Measurements from ENCODE around the gene XBP1. TPM values are rescaled to one million over a fixed set of nuclear protein-coding genes. Genes with fewer than 3 reads are reported as not detected.

XBP1 gene
- total RNA-seq, 2 experiments from 2014 or later: 128 to 132 TPM

GRCh38 chr22:28799606-28800307 is 612 bp downstream of the XBP1 start:
- H3K27ac Mint-ChIP-seq: peak overlapping the region; percentile 96
- H3K4me3 Mint-ChIP-seq: peak overlapping the region; percentile 94
- no peaks in the 10 kb centered on the region for H3K27me3 Mint-ChIP-seq
- H3K36me3 Mint-ChIP-seq: peaks cover 52% of the 10 kb centered on the region
- H3K9me3 Mint-ChIP-seq: no peaks in the 10 kb centered on the region
- peak; percentile 52 for DNase-seq
- intact Hi-C loops (cut with micrococcal nuclease): loop anchor here (1.0 kb wide), 5 partner anchors 12 to 110 kb away; partner anchors contain the start of genes HSCB and ZNRF3
- H3K4me1 Mint-ChIP-seq (ENCODE audit: low read depth): peaks cover 51% of the 10 kb centered on the region
- ChIA-PET CTCF (interaction anchor here (1.0 to 6.5 kb wide), 7 partner anchors 9 to 443 kb away, joined by 3 to 41 read pairs (median 6); partner anchors contain the start of gene CCDC117), POLR2A (interaction anchor here (0.7 to 4.1 kb wide), 14 partner anchors 8 to 881 kb away, joined by 3 to 70 read pairs (median 6); partner anchors contain the start of genes CCDC117, CHEK2, EWSR1 and HSCB)

DNA sequence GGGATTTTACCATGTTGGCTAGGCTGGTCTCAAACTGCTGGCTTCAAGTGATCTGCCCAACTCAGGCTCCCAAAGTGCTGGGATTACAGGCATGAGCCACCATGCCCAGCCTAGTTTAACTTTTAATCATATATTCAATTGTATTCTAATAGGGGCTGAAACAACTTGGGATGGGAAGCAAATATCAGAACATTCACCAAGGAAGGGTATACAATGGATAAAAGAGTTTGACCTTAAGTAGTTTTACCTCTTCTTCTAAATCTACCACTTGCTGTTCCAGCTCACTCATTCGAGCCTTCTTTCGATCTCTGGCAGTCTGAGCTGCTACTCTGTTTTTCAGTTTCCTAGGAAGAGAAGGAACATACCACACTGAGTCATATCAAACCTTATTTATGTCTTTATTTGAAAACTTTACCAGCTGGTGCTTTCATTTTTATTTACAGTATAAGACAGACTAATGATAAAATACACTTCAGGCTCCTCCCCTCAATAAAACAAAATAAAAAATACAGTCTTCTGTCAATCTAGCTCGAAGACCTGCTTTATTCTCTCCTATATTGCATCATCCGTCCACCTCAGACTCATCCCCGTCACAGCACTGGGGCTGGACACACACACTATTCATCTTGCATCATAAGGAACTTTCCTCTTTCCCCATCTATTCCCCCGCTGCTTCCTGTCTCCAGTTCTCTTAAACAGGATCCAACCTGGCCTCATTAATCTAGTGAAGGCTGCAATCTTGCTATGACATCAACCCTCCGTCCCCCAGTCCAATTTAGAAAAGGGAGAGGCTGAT is 1.4 kb downstream of the XBP1 start:
- peak; percentile 58 for DNase-seq
- ChIA-PET POLR2A (interaction anchor here (0.7 to 4.1 kb wide), 10 partner anchors 9 to 880 kb away, joined by 3 to 70 read pairs (median 7); partner anchors contain the start of genes CCDC117, CHEK2, HSCB and PITPNB), CTCF (interaction anchor here (0.8 to 6.5 kb wide), 7 partner anchors 8 to 444 kb away, joined by 3 to 41 read pairs (median 6); partner anchors contain the start of gene CCDC117)
- intact Hi-C loops (cut with micrococcal nuclease): loop anchor here (1.0 kb wide), 5 partner anchors 12 to 110 kb away; partner anchors contain the start of genes HSCB and ZNRF3
- Mint-ChIP-seq H3K36me3 (peaks cover 58% of the 10 kb centered on the region), H3K4me3 (peak overlapping the region; percentile 94), H3K4me1 (ENCODE audit: low read depth) (peaks cover 57% of the 10 kb centered on the region), H3K27me3 (no peaks in the 10 kb centered on the region), H3K27ac (peak overlapping the region; percentile 96), H3K9me3 (no peaks in the 10 kb centered on the region)

- ChIA-PET POLR2A (interaction anchor here (1.6 to 2.9 kb wide), 2 partner anchors 9 to 23 kb away, joined by 5 to 13 read pairs; partner anchors contain the start of gene CCDC117), CTCF (interaction anchor here (1.5 kb wide), 1 partner anchor 32 kb away, joined by 5 read pairs; no protein-coding TSS in a partner anchor)
- no peaks in the 10 kb centered on the region for H3K9me3 Mint-ChIP-seq
- H3K27me3 Mint-ChIP-seq: no peaks in the 10 kb centered on the region
- peaks cover 65% of the 10 kb centered on the region for H3K36me3 Mint-ChIP-seq
- H3K4me1 Mint-ChIP-seq (ENCODE audit: low read depth): peaks cover 62% of the 10 kb centered on the region
- no peak for DNase-seq
- intact Hi-C loops (cut with micrococcal nuclease): no loop called here
- peak overlapping the region; percentile 75 for H3K27ac Mint-ChIP-seq
- H3K4me3 Mint-ChIP-seq: peak overlapping the region; percentile 47
These were observed 4.2 kb downstream of the XBP1 start for GRCh38 chr22:28795932-28796856.

DNA sequence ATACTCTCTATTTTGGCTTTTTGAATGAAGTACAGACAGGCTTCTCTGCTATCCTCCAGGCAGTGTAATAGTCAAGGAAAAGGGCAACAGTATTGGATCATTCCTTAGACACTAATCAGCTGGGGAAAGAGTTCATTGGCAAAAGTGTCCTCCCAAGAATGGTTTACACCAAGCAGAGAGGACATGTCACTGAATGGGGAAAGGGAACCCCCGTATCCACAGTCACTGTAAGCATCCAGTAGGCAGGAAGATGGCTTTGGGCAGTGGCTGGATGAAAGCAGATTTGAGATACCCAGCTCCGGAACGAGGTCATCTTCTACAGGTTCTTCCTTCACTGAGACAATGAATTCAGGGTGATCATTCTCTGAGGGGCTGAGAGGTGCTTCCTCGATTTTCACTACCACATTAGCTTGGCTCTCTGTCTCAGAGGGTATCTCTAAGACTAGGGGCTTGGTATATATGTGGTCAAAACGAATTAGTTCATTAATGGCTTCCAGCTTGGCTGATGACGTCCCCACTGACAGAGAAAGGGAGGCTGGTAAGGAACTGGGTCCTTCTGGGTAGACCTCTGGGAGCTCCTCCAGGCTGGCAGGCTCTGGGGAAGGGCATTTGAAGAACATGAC is 5.2 kb downstream of the XBP1 start:
- no peaks in the 10 kb centered on the region for H3K27me3 Mint-ChIP-seq
- peaks cover 61% of the 10 kb centered on the region for H3K36me3 Mint-ChIP-seq
- ChIA-PET CTCF (interaction anchor here (0.5 to 1.9 kb wide), 5 partner anchors 9 to 246 kb away, joined by 3 to 4 read pairs (median 4); no protein-coding TSS in a partner anchor), POLR2A (interaction anchor here (0.6 to 2.9 kb wide), 3 partner anchors 8 to 91 kb away, joined by 3 to 13 read pairs (median 5); partner anchors contain the start of gene CCDC117)
- intact Hi-C loops (cut with micrococcal nuclease): no loop called here
- H3K4me3 Mint-ChIP-seq: peak overlapping the region; percentile 1
- no peak overlapping the region for H3K27ac Mint-ChIP-seq
- no peaks in the 10 kb centered on the region for H3K9me3 Mint-ChIP-seq
- peaks cover 67% of the 10 kb centered on the region for H3K4me1 Mint-ChIP-seq (ENCODE audit: low read depth)
- no peak for DNase-seq

DNA sequence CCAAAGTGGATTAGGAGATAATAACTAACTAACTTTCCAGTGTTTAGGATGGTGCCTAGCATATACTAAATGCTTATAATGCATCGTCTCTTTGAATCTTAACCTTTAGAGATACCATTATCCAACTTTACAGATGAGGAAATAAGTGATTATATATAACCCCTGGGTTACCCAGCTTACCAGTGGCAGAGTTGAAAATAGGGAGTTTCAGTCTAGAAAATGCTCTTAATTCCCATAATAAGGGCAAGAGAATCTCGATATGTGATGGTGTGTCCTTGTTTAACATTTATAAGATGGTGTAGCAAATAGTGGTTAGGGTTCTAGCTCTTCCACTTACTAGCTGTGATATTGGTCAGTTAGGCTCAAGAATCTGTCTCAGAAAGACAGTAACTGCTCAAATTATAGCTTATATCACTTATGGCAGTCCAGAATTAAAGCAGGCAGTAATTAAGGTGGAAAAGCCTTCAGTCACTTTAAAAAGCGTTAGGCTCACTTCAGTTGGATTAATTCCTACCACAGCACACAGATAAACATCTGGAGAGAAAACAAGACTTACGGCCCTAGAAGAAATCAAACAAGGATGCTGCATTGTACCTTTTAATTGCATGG is 6.3 kb downstream of the XBP1 start:
- H3K36me3 Mint-ChIP-seq: peaks cover 57% of the 10 kb centered on the region
- no peak overlapping the region for H3K27ac Mint-ChIP-seq
- H3K4me1 Mint-ChIP-seq (ENCODE audit: low read depth): peaks cover 67% of the 10 kb centered on the region
- no peaks in the 10 kb centered on the region for H3K9me3 Mint-ChIP-seq
- intact Hi-C loops (cut with micrococcal nuclease): no loop called here
- H3K4me3 Mint-ChIP-seq: no peak overlapping the region
- no peak for DNase-seq
- CTCF ChIA-PET: interaction anchor here (1.5 to 1.9 kb wide), 2 partner anchors 35 to 63 kb away, joined by 4 read pairs; no protein-coding TSS in a partner anchor
- POLR2A ChIA-PET: interaction anchor here (2.9 kb wide), 1 partner anchor 21 kb away, joined by 13 read pairs; the partner anchor contains the start of gene CCDC117
- H3K27me3 Mint-ChIP-seq: no peaks in the 10 kb centered on the region

- ChIA-PET CTCF (interaction anchor here (1.9 kb wide), 1 partner anchor 65 kb away, joined by 4 read pairs; no protein-coding TSS in a partner anchor), POLR2A (interaction anchor here (0.6 to 0.8 kb wide), 2 partner anchors 19 to 36 kb away, joined by 3 to 6 read pairs; no protein-coding TSS in a partner anchor)
- no peak for DNase-seq
- peaks cover 56% of the 10 kb centered on the region for H3K4me1 Mint-ChIP-seq (ENCODE audit: low read depth)
- H3K9me3 Mint-ChIP-seq: no peaks in the 10 kb centered on the region
- no peaks in the 10 kb centered on the region for H3K27me3 Mint-ChIP-seq
- intact Hi-C loops (cut with micrococcal nuclease): loop anchor here (1.0 kb wide), 1 partner anchor 19 kb away; no protein-coding TSS in a partner anchor
- H3K36me3 Mint-ChIP-seq: peaks cover 51% of the 10 kb centered on the region
- no peak overlapping the region for H3K4me3 Mint-ChIP-seq
- H3K27ac Mint-ChIP-seq: peak overlapping the region; percentile 1
These were observed 7.6 kb downstream of the XBP1 start for GRCh38 chr22:28792491-28793383.

DNA sequence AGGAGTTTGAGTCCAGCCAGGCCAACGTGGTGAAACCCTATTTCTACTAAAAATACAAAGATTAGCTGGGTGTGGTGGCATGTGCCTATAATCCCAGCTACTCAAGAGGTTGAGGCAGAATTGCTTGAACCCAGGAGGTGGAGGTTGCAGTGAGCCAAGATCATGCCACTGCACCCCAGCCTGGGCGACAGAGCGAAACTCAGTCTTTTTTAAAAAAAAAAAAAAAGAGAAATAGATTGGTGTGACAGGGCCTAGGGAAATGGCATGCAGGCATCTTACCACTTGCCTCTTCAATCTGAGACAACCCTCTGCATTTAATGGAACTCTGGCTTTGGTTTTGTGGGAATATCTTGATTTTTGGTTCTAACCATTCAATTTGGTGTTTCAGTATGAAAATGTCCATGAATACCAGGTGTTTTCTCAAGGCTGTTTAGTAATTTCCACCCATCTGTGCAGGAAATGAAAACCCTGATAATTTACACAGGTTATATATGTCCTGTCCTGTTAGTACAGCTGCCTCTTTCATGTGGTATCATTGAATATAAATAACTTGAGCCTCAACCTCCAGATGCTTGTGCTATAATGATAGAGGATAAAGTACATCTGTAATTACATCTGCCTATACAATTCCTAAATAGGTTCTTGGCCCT is 8.4 kb downstream of the XBP1 start:
- ChIA-PET POLR2A (interaction anchor here (0.6 to 0.8 kb wide), 2 partner anchors 19 to 36 kb away, joined by 3 to 6 read pairs; no protein-coding TSS in a partner anchor), CTCF (interaction anchor here (6.1 kb wide), 1 partner anchor 37 kb away, joined by 55 read pairs; no protein-coding TSS in a partner anchor)
- Mint-ChIP-seq H3K27me3 (no peaks in the 10 kb centered on the region), H3K27ac (peak overlapping the region; percentile 1), H3K36me3 (peaks cover 44% of the 10 kb centered on the region), H3K9me3 (no peaks in the 10 kb centered on the region), H3K4me1 (ENCODE audit: low read depth) (peaks cover 50% of the 10 kb centered on the region), H3K4me3 (no peak overlapping the region)
- intact Hi-C loops (cut with micrococcal nuclease): loop anchor here (1.0 to 2.0 kb wide), 2 partner anchors 19 to 37 kb away; no protein-coding TSS in a partner anchor
- DNase-seq: no peak

- H3K4me3 Mint-ChIP-seq: no peak overlapping the region
- no peak for DNase-seq
- ChIA-PET CTCF (interaction anchor here (0.8 to 6.1 kb wide), 4 partner anchors 8 to 65 kb away, joined by 3 to 55 read pairs (median 4); no protein-coding TSS in a partner anchor), POLR2A (interaction anchor here (0.8 kb wide), 1 partner anchor 20 kb away, joined by 3 read pairs; no protein-coding TSS in a partner anchor)
- H3K4me1 Mint-ChIP-seq (ENCODE audit: low read depth): peaks cover 41% of the 10 kb centered on the region
- no peaks in the 10 kb centered on the region for H3K9me3 Mint-ChIP-seq
- intact Hi-C loops (cut with micrococcal nuclease): loop anchor here (2.0 kb wide), 1 partner anchor 38 kb away; no protein-coding TSS in a partner anchor
- H3K36me3 Mint-ChIP-seq: peaks cover 42% of the 10 kb centered on the region
- H3K27ac Mint-ChIP-seq: no peak overlapping the region
- H3K27me3 Mint-ChIP-seq: no peaks in the 10 kb centered on the region
These were observed 9.2 kb downstream of the XBP1 start for GRCh38 chr22:28791124-28791523.

GRCh38 chr22:28788601-28789000 is 11.8 kb downstream of the XBP1 start:
- H3K27ac Mint-ChIP-seq: no peak overlapping the region
- intact Hi-C loops (cut with micrococcal nuclease): no loop called here
- H3K4me1 Mint-ChIP-seq (ENCODE audit: low read depth): peaks cover 21% of the 10 kb centered on the region
- no peak for DNase-seq
- no peaks in the 10 kb centered on the region for H3K9me3 Mint-ChIP-seq
- POLR2A ChIA-PET: no interaction called here
- no peaks in the 10 kb centered on the region for H3K27me3 Mint-ChIP-seq
- CTCF ChIA-PET: interaction anchor here (6.1 kb wide), 1 partner anchor 40 kb away, joined by 55 read pairs; no protein-coding TSS in a partner anchor
- no peak overlapping the region for H3K4me3 Mint-ChIP-seq
- peaks cover 33% of the 10 kb centered on the region for H3K36me3 Mint-ChIP-seq
